ENCODE data around the gene OLFML2B.

GRCh38 chr1:161993576-161993975, 30.1 kb downstream of the OLFML2B start:
- TF ChIP-seq REST (IDR thresholded peaks at IDR 0.05; ENCODE audit: insufficient read depth in 1 of 2, low read depth in 2 of 2, low read length in 2 of 2) (no peak), POLR2AphosphoS5 (IDR thresholded peaks at IDR 0.05; ENCODE audit: low read depth, low read length) (no peak), TAF1 (IDR thresholded peaks at IDR 0.05; ENCODE audit: borderline replicate concordance, insufficient read depth, low read length) (no peak), FOXP2 (optimal IDR thresholded peaks at IDR 0.05; ENCODE audit: borderline replicate concordance, extremely low read depth, extremely low read length, insufficient read depth) (no peak), SIN3A (IDR thresholded peaks at IDR 0.05; ENCODE audit: borderline replicate concordance, insufficient read depth, low read length) (no peak)
